HFF-Myc (cell line): ENCODE results near the gene RNF112.

Source experiments
- DNase-seq: peaks from one replicate; pipeline ENCODE4 v3.0.0-alpha.2; 2011; ENCODE audit warnings: low read depth; ENCODE audit errors: extremely low read depth
- H3K4me3 ChIP-seq: replicated peaks from 2 replicates; pipeline ENCODE4 v1.5.1; 2011; ENCODE audit warnings: low read depth, mild to moderate bottlenecking, control low read depth, low read length
- CTCF ChIP-seq: IDR thresholded peaks from 2 replicates; pipeline ENCODE4 v1.5.1; 2012; ENCODE audit warnings: mild to moderate bottlenecking, low read depth, low read length, control low read depth; ENCODE audit errors: missing control alignments

The RNF112 gene

GRCh38 chr17:19407601-19408345 lies 3.3 kb upstream of the RNF112 start:
- no peak for DNase-seq
- no peak overlapping the region for H3K4me3 ChIP-seq
- TF ChIP-seq CTCF = no peak

GRCh38 chr17:19408346-19408710 lies 2.7 kb upstream of the RNF112 start:
- no peak for TF ChIP-seq CTCF
- no peak overlapping the region for H3K4me3 ChIP-seq
- DNase-seq = no peak

- no peak for TF ChIP-seq CTCF
- H3K4me3 ChIP-seq = no peak overlapping the region
- DNase-seq = no peak
Observed at GRCh38 chr17:19409066-19409465, 2.0 kb upstream of the RNF112 start.

GRCh38 chr17:19409509-19409908 lies 1.5 kb upstream of the RNF112 start:
- TF ChIP-seq CTCF = no peak
- no peak overlapping the region for H3K4me3 ChIP-seq

GRCh38 chr17:19410091-19410490 lies 941 bp upstream of the RNF112 start:
- H3K4me3 ChIP-seq = no peak overlapping the region
- no peak for TF ChIP-seq CTCF
- DNase-seq = no peak

More at GRCh38 chr17:19409509-19409908, 1.5 kb upstream of the RNF112 start:
- DNase-seq = no peak

- no peak for DNase-seq
- TF ChIP-seq CTCF = no peak
- H3K4me3 ChIP-seq = no peak overlapping the region
Observed at GRCh38 chr17:19411631-19412030, 599 bp downstream of the RNF112 start.

- no peak overlapping the region for H3K4me3 ChIP-seq
- no peak for DNase-seq
- no peak for TF ChIP-seq CTCF
Observed at GRCh38 chr17:19412510-19412909, 1.5 kb downstream of the RNF112 start.
